H1 (cell line): Measurements from ENCODE around the gene APP. TPM values are rescaled to one million over a fixed set of nuclear protein-coding genes. Genes with fewer than 3 reads are reported as not detected.

Source experiments
- CTCF ChIA-PET: fragments of 300-600 bp; sonication (Branson Sonifier 250); formaldehyde crosslinking; loops from one replicate; lab custom pipeline; 2021; ENCODE audit not compliant: partially characterized antibody; lab: Charles Lee
- POLR2A ChIA-PET: fragments of 300-600 bp; sonication (Branson Sonifier 250); formaldehyde crosslinking; loops from one replicate; lab custom pipeline; 2021; ENCODE audit warnings: inconsistent platforms; ENCODE audit not compliant: partially characterized antibody; lab: Charles Lee
- DNase-seq, 2 experiments: peaks; one replicate each; pipeline versions ENCODE4 v3.0.0 to v3.0.0-alpha.2; 2010 to 2022; ENCODE audit warnings: low spot score in 2 of 2, low read depth in 1 of 2, mixed read lengths in 1 of 2
- FAIRE-seq: peaks from 2 replicates; lab custom pipeline; 2011; peaks lifted over from hg19 to GRCh38; lab: Jason Lieb, UNC
- H2AFZ ChIP-seq: 2 replicates; pipeline ENCODE4 v1.8.1; 2012; ENCODE audit warnings: low read length, inconsistent platforms
- H2AK5ac ChIP-seq: 2 replicates; pipeline ENCODE4 v1.6.1; 2013; ENCODE audit warnings: low read depth, low read length
- H2BK120ac ChIP-seq: replicated peaks from 2 replicates; pipeline ENCODE3; 2013; ENCODE audit warnings: low read depth, low read length, inconsistent platforms
- H2BK12ac ChIP-seq: 2 replicates; pipeline ENCODE4 v1.6.1; 2013; ENCODE audit warnings: low read depth, low read length
- H2BK15ac ChIP-seq: 2 replicates; pipeline ENCODE4 v1.6.1; 2013; ENCODE audit warnings: low read length
- H2BK20ac ChIP-seq: 2 replicates; pipeline ENCODE4 v1.6.1; 2013; ENCODE audit warnings: low read length
- H2BK5ac ChIP-seq: 2 replicates; pipeline ENCODE4 v1.6.1; 2013; ENCODE audit warnings: low read depth, low read length
- H3K14ac ChIP-seq: 2 replicates; pipeline ENCODE4 v1.6.1; 2013; ENCODE audit warnings: inconsistent platforms; ENCODE audit not compliant: insufficient read length
- H3K18ac ChIP-seq: 2 replicates; pipeline ENCODE4 v1.6.1; 2013; ENCODE audit warnings: low read length; ENCODE audit errors: extremely low read depth
- H3K23ac ChIP-seq: 2 replicates; pipeline ENCODE4 v1.6.1; 2013; ENCODE audit warnings: inconsistent platforms; ENCODE audit not compliant: insufficient read length
- H3K23me2 ChIP-seq: 2 replicates; pipeline ENCODE4 v1.6.1; 2013; ENCODE audit warnings: low read depth, low read length
- H3K27ac ChIP-seq: 2 replicates; pipeline ENCODE4 v1.6.1; 2011; ENCODE audit warnings: low read depth, low read length, inconsistent platforms
- H3K27me3 ChIP-seq, 4 experiments: replicated peaks in 1 of 4; 1 replicate in 1 of 4; 2 replicates in 3 of 4; pipeline versions ENCODE4 v1.6.1 to v1.8.1; 2011 to 2013; ENCODE audit warnings: low read length in 3 of 4, mild to moderate bottlenecking in 3 of 4, inconsistent platforms in 2 of 4, mixed read lengths in 2 of 4, moderate library complexity in 1 of 4; ENCODE audit not compliant: control insufficient read depth in 3 of 4, insufficient read depth in 3 of 4; ENCODE audit errors: extremely low read depth in 1 of 4
- H3K36me3 ChIP-seq, 4 experiments: 2 replicates each; pipeline versions ENCODE4 v1.6.1 to v1.8.1; 2011 to 2013; ENCODE audit warnings: mild to moderate bottlenecking in 4 of 4, low read length in 3 of 4, moderate library complexity in 2 of 4, control low read depth in 1 of 4, inconsistent platforms in 1 of 4; ENCODE audit not compliant: insufficient read depth in 4 of 4, control insufficient read depth in 2 of 4
- H3K4ac ChIP-seq: replicated peaks from 2 replicates; pipeline ENCODE3; 2013; ENCODE audit warnings: low read length, low read depth, mixed read lengths, inconsistent platforms; ENCODE audit not compliant: insufficient read length
- H3K4me1 ChIP-seq, 4 experiments: replicated peaks in 1 of 4; 1 replicate in 1 of 4; 2 replicates in 3 of 4; pipeline versions ENCODE4 v1.6.1 to v1.8.1; 2011 to 2013; ENCODE audit warnings: low read length in 3 of 4, inconsistent platforms in 2 of 4, mixed read lengths in 1 of 4; ENCODE audit not compliant: insufficient read depth in 4 of 4, control insufficient read depth in 3 of 4
- H3K4me2 ChIP-seq, 2 experiments: 2 replicates each; pipeline versions ENCODE4 v1.6.1 to v1.8.1; 2011 to 2013; ENCODE audit warnings: low read depth in 2 of 2, low read length in 2 of 2, control low read depth in 1 of 2, inconsistent platforms in 1 of 2, mild to moderate bottlenecking in 1 of 2; ENCODE audit not compliant: insufficient read depth in 1 of 2
- H3K4me3 ChIP-seq, 4 experiments: fragments of 200-600, 300-600 bp in 1 of 4; sonication (generic), shearing (Covaris generic), sonication (Bioruptor Twin) in 1 of 4; 2 replicates each; pipeline versions ENCODE4 v1.5.1 to v1.8.1; 2011 to 2016; ENCODE audit warnings: low read length in 4 of 4, low read depth in 3 of 4, control low read depth in 2 of 4, inconsistent platforms in 2 of 4, mild to moderate bottlenecking in 2 of 4, mixed read lengths in 1 of 4, moderate library complexity in 1 of 4; ENCODE audit not compliant: insufficient read depth in 2 of 4; ENCODE audit errors: extremely low read depth in 1 of 4
- H3K56ac ChIP-seq: replicated peaks from 2 replicates; pipeline ENCODE3; 2013; ENCODE audit warnings: low read depth, mild to moderate bottlenecking, mixed read lengths, low read length, inconsistent platforms; ENCODE audit not compliant: insufficient read length
- H3K79me1 ChIP-seq: 2 replicates; pipeline ENCODE4 v1.6.1; 2013; ENCODE audit warnings: low read depth, low read length, control low read depth
- H3K79me2 ChIP-seq, 2 experiments: 2 replicates each; pipeline versions ENCODE4 v1.6.1 to v1.8.1; 2012 to 2013; ENCODE audit warnings: low read length in 2 of 2, mild to moderate bottlenecking in 2 of 2, inconsistent platforms in 1 of 2; ENCODE audit not compliant: insufficient read depth in 2 of 2, control insufficient read depth in 1 of 2
- H3K9ac ChIP-seq, 4 experiments: replicated peaks in 1 of 4; 1 replicate in 1 of 4; 2 replicates in 3 of 4; pipeline versions ENCODE4 v1.6.1 to v1.8.1; 2011 to 2013; ENCODE audit warnings: low read depth in 3 of 4, low read length in 3 of 4, control low read depth in 2 of 4, mild to moderate bottlenecking in 2 of 4, moderate library complexity in 2 of 4, inconsistent platforms in 1 of 4; ENCODE audit errors: extremely low read depth in 1 of 4
- H3K9me3 ChIP-seq, 2 experiments: 2 replicates each; pipeline versions ENCODE4 v1.6.1 to v1.8.1; 2012 to 2013; ENCODE audit warnings: mild to moderate bottlenecking in 2 of 2, moderate library complexity in 2 of 2, control low read depth in 1 of 2, inconsistent platforms in 1 of 2, low read depth in 1 of 2, low read length in 1 of 2, mixed read lengths in 1 of 2; ENCODE audit not compliant: insufficient read depth in 2 of 2
- H4K20me1 ChIP-seq, 2 experiments: replicated peaks in 1 of 2; 2 replicates each; pipeline versions ENCODE3 to v1.8.1; 2011 to 2013; ENCODE audit warnings: inconsistent platforms in 2 of 2, low read length in 2 of 2, mild to moderate bottlenecking in 1 of 2; ENCODE audit not compliant: insufficient read depth in 2 of 2, control insufficient read depth in 1 of 2
- H4K5ac ChIP-seq: 2 replicates; pipeline ENCODE4 v1.6.1; 2013; ENCODE audit warnings: low read length, low read depth, mixed read lengths, inconsistent platforms; ENCODE audit not compliant: insufficient read length
- H4K8ac ChIP-seq: 2 replicates; pipeline ENCODE4 v1.8.0; 2013; ENCODE audit warnings: mild to moderate bottlenecking, moderate library complexity, low read length, inconsistent platforms; ENCODE audit not compliant: insufficient read depth; ENCODE audit errors: extremely low read depth
- H4K91ac ChIP-seq: replicated peaks from 2 replicates; pipeline ENCODE3; 2013; ENCODE audit warnings: low read length, mixed read lengths, inconsistent platforms; ENCODE audit not compliant: insufficient read length
- BACH1 ChIP-seq: IDR thresholded peaks from 2 replicates; pipeline ENCODE4 v1.6.1; 2012; ENCODE audit warnings: low read length, improper control_type of control experiment
- CBX8 ChIP-seq: fragments of 300-800, 300-1000 bp; sonication (generic); IDR thresholded peaks from 2 replicates; pipeline ENCODE4 v1.7.1; 2016; ENCODE audit warnings: low read depth, low read length, borderline replicate concordance
- CTBP2 ChIP-seq: IDR thresholded peaks from 2 replicates; pipeline ENCODE4 v1.7.0; 2011; ENCODE audit warnings: borderline replicate concordance, mild to moderate bottlenecking, moderate library complexity, mixed read lengths, low read length; ENCODE audit not compliant: insufficient read depth, insufficient read length
- HDAC2 ChIP-seq, 2 experiments: fragments of 300-600 bp in 1 of 2; sonication (generic) in 1 of 2; IDR thresholded peaks; 2 replicates each; pipeline ENCODE4 v1.6.1; 2011 to 2012; ENCODE audit warnings: low read depth in 2 of 2, low read length in 2 of 2, mild to moderate bottlenecking in 2 of 2, moderate library complexity in 2 of 2, borderline replicate concordance in 1 of 2, inconsistent platforms in 1 of 2
- MAFK ChIP-seq: IDR thresholded peaks from 2 replicates; pipeline ENCODE4 v1.6.1; 2012; ENCODE audit warnings: low read depth, mild to moderate bottlenecking, improper control_type of control experiment, low read length
- RAD21 ChIP-seq, 2 experiments: IDR thresholded peaks in 1 of 2; conservative IDR thresholded peaks in 1 of 2; 2 replicates each; pipeline ENCODE4 v1.6.1; 2011; ENCODE audit warnings: low read depth in 2 of 2, low read length in 2 of 2, improper control_type of control experiment in 1 of 2, inconsistent platforms in 1 of 2, mild to moderate bottlenecking in 1 of 2, moderate library complexity in 1 of 2
- RXRA ChIP-seq: IDR thresholded peaks from 2 replicates; pipeline ENCODE4 v1.6.1; 2011; ENCODE audit warnings: low read depth, mild to moderate bottlenecking, low read length, moderate library complexity; ENCODE audit not compliant: insufficient read depth
- SRF ChIP-seq: IDR thresholded peaks from 2 replicates; pipeline ENCODE4 v1.6.1; 2011; ENCODE audit warnings: mild to moderate bottlenecking, low read depth, low read length, moderate library complexity
- TCF12 ChIP-seq: IDR thresholded peaks from 2 replicates; pipeline ENCODE4 v1.6.1; 2011; ENCODE audit warnings: low read depth, mild to moderate bottlenecking, low read length
- WGBS, 2 experiments: shearing (Covaris generic) in 1 of 2; methylation state at CpG; one replicate each; pipeline versions ENCODE4 v1.1.6 to v1.1.7; 2013 to 2015; ENCODE audit warnings: low lambda C conversion rate in 2 of 2, mixed read lengths in 2 of 2, inconsistent platforms in 1 of 2, low coverage in 1 of 2, missing lambda C conversion rate in 1 of 2; ENCODE audit not compliant: insufficient replicate concordance in 2 of 2, insufficient coverage in 1 of 2, insufficient read length in 1 of 2; ENCODE audit errors: extremely low coverage in 1 of 2, missing lambda C conversion rate in 1 of 2; 5-methylcytosine and 5-hydroxymethylcytosine counted together
- polyA plus RNA-seq, 7 experiments: library from polyadenylated mRNA; depleted of rRNA in 3 of 7; stranded (reverse) in 5 of 7; unstranded in 2 of 7; fragments of >200 nt in 5 of 7; fragments of 200-250 nt in 2 of 7; gene quantifications; 1 replicate in 5 of 7; 2 replicates in 1 of 7; 4 replicates in 1 of 7; pipeline versions ENCODE4 v1.2.1 to v1.2.3, GENCODE V29; 2011 to 2013; ENCODE audit warnings: missing spikeins in 2 of 7, mixed read lengths in 2 of 7
- total RNA-seq: library from RNA; stranded (reverse); fragmentation: NEBNext Ultra II Directional; extraction: Animal tissue kit (Norgen Biotek cat#: 25700); gene quantifications from 2 replicates; pipeline ENCODE4 v1.2.1, GENCODE V29; 2021
- TF ChIP-seq, protein P1 (sequence below): IDR thresholded peaks from 2 replicates; pipeline ENCODE4 v1.6.1; 2012; ENCODE audit warnings: inconsistent platforms
- TF ChIP-seq, protein P2 (sequence below): IDR thresholded peaks from 2 replicates; pipeline ENCODE4 v1.6.1; 2012; ENCODE audit warnings: low read length, inconsistent platforms

Gene APP
- total and polyA plus RNA-seq, 2 of the 8 experiments (the other 6 are each of a cell fraction or from before 2014, with no cell fraction given) = 375 to 551 TPM

DNA sequence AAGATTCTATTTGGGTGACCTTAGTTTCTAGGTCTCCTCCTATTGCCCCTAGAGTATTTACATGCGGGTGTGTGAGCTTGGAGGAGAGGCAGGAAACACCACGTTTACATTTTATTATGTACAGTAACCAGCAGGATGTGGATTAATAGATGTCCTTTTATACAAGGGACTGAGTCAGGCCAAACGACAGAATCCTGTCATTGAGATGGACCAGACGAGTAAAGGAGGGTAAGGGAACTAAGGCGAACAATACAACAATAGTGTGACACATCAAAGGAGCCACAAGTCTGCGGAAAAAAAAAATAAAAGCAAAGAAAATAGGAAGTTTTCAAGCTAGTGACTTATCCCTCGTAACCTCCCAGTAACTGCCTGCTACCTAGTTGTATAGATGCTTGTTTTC, 284.7 kb downstream of the APP start:
- H4K5ac ChIP-seq = no peak overlapping the region
- FAIRE-seq = no peak
- no peak overlapping the region for H2BK120ac ChIP-seq
- peaks cover 4 to 46% (median 26%) of the 10 kb centered on the region in 4 experiments for H3K36me3 ChIP-seq
- no peak overlapping the region for H4K91ac ChIP-seq
- no peak overlapping the region for H3K14ac ChIP-seq
- no peaks in the 10 kb centered on the region; the same call in 1 of the 2 replicates for H3K79me1 ChIP-seq
- CTCF ChIA-PET = interaction anchor here (0.7 to 1.8 kb wide), 4 partner anchors 9 to 605 kb away, joined by 3 to 8 read pairs (median 3); no protein-coding TSS in a partner anchor
- WGBS, 2 experiments = 88% methylated on average over 7 of the region's 7 CpGs; no CpG with 5 or more reads in 1 of the 2 experiments
- no peak overlapping the region for H2BK20ac ChIP-seq
- H4K8ac ChIP-seq = no peak overlapping the region
- peaks cover 0 to 2% of the 10 kb centered on the region in 2 experiments for H4K20me1 ChIP-seq
- no peak overlapping the region for H3K9ac ChIP-seq
- H3K79me2 ChIP-seq = no peaks in the 10 kb centered on the region
- DNase-seq = no peak
- H3K9me3 ChIP-seq = no peaks in the 10 kb centered on the region
- no peak overlapping the region for H2BK5ac ChIP-seq
- no peak overlapping the region for H2AK5ac ChIP-seq
- no peaks in the 10 kb centered on the region for H3K4me1 ChIP-seq
- no peak overlapping the region for H2BK15ac ChIP-seq
- H3K4me3 ChIP-seq = no peak overlapping the region
- H2AFZ ChIP-seq = no peak overlapping the region
- H3K4ac ChIP-seq = no peak overlapping the region
- H3K18ac ChIP-seq = no peak overlapping the region
- H3K27ac ChIP-seq = no peak overlapping the region
- H2BK12ac ChIP-seq = no peak overlapping the region
- no peaks in the 10 kb centered on the region for H3K23me2 ChIP-seq
- H3K56ac ChIP-seq = no peak overlapping the region
- POLR2A ChIA-PET = interaction anchor here (0.5 kb wide), 1 partner anchor 302 kb away, joined by 3 read pairs; no protein-coding TSS in a partner anchor
- H3K4me2 ChIP-seq = no peak overlapping the region
- no peak overlapping the region for H3K23ac ChIP-seq
- H3K27me3 ChIP-seq = no peaks in the 10 kb centered on the region
- TF ChIP-seq BACH1 = no peak
- no peak for TF ChIP-seq MAFK
- TF ChIP-seq, protein P1, sequence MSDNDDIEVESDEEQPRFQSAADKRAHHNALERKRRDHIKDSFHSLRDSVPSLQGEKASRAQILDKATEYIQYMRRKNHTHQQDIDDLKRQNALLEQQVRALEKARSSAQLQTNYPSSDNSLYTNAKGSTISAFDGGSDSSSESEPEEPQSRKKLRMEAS = no peak
- TF ChIP-seq, protein P2, sequence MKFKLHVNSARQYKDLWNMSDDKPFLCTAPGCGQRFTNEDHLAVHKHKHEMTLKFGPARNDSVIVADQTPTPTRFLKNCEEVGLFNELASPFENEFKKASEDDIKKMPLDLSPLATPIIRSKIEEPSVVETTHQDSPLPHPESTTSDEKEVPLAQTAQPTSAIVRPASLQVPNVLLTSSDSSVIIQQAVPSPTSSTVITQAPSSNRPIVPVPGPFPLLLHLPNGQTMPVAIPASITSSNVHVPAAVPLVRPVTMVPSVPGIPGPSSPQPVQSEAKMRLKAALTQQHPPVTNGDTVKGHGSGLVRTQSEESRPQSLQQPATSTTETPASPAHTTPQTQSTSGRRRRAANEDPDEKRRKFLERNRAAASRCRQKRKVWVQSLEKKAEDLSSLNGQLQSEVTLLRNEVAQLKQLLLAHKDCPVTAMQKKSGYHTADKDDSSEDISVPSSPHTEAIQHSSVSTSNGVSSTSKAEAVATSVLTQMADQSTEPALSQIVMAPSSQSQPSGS = no peak
- no peak for TF ChIP-seq RAD21 (IDR thresholded peaks at IDR 0.05 in 1 of 2, conservative IDR thresholded peaks at IDR 0.05 in 1 of 2; ENCODE audit: low read depth in 2 of 2, low read length in 2 of 2)
- no peak for TF ChIP-seq SRF
- TF ChIP-seq RXRA = no peak
- TF ChIP-seq HDAC2 (IDR thresholded peaks at IDR 0.05; ENCODE audit: borderline replicate concordance in 1 of 2, low read depth in 2 of 2, low read length in 2 of 2) = no peak
- no peak for TF ChIP-seq CBX8
- no peak for TF ChIP-seq CTBP2
- TF ChIP-seq TCF12 = no peak
